HCEC 1CT (cell line): ENCODE results near the gene CACNA1H.
"Not testable (repeated sequence)": the region's sequence is repeated elsewhere in the genome, so short reads cannot be mapped to it uniquely, and the experiment has no call there.

Experiments
- DNase-seq: peaks from one replicate; pipeline ENCODE4 v3.0.0-alpha.2; 2017

Gene CACNA1H

GRCh38 chr16:1230471-1231212 lies 77.7 kb downstream of the CACNA1H start:
- not testable (repeated sequence) for DNase-seq

GRCh38 chr16:1231301-1231700 lies 78.4 kb downstream of the CACNA1H start:
- not testable (repeated sequence) for DNase-seq

- DNase-seq: not testable (repeated sequence)
These were observed 79.3 kb downstream of the CACNA1H start for GRCh38 chr16:1232049-1232748.

GRCh38 chr16:1236659-1237058 lies 83.8 kb downstream of the CACNA1H start:
- DNase-seq: not testable (repeated sequence)

- no peak for DNase-seq
These were observed 85.1 kb downstream of the CACNA1H start for GRCh38 chr16:1237990-1238389.

GRCh38 chr16:1238909-1239308 lies 86.0 kb downstream of the CACNA1H start:
- not testable (repeated sequence) for DNase-seq

- not testable (repeated sequence) for DNase-seq
These were observed 86.7 kb downstream of the CACNA1H start for GRCh38 chr16:1239575-1239974.

- DNase-seq: not testable (repeated sequence)
These were observed 87.5 kb downstream of the CACNA1H start, which contains the start of gene TPSAB1 for GRCh38 chr16:1240436-1240835. Gene TPSAB1 (plus strand): TSS chr16:1240705. CDS start chr16:1240939, 234 bp downstream.

GRCh38 chr16:1241081-1241480 lies 88.2 kb downstream of the CACNA1H start:
- DNase-seq: not testable (repeated sequence)

- not testable (repeated sequence) for DNase-seq
These were observed 90.5 kb downstream of the CACNA1H start for GRCh38 chr16:1243363-1243762.

- DNase-seq: not testable (repeated sequence)
These were observed 91.3 kb downstream of the CACNA1H start for GRCh38 chr16:1243907-1244850.

- DNase-seq: no peak
These were observed 92.0 kb downstream of the CACNA1H start for GRCh38 chr16:1244881-1245280.

GRCh38 chr16:1245452-1246020 lies 92.6 kb downstream of the CACNA1H start:
- no peak for DNase-seq

GRCh38 chr16:1247903-1248537 lies 95.1 kb downstream of the CACNA1H start:
- not testable (repeated sequence) for DNase-seq

- DNase-seq: not testable (repeated sequence)
These were observed 96.3 kb downstream of the CACNA1H start for GRCh38 chr16:1249031-1249755.

GRCh38 chr16:1253701-1254364 lies 100.9 kb downstream of the CACNA1H start:
- DNase-seq: not testable (repeated sequence)

- DNase-seq: not testable (repeated sequence)
These were observed 101.9 kb downstream of the CACNA1H start for GRCh38 chr16:1254821-1255220.

- DNase-seq: not testable (repeated sequence)
These were observed 102.6 kb downstream of the CACNA1H start, which contains the start of gene TPSD1 for GRCh38 chr16:1255276-1256122. Gene TPSD1 (plus strand): TSS chr16:1256069. CDS start chr16:1256281, 212 bp downstream.

GRCh38 chr16:1256296-1256873 lies 103.5 kb downstream of the CACNA1H start:
- not testable (repeated sequence) for DNase-seq
